Measurements from ENCODE around the gene ZNF474. TPM values are rescaled to one million over a fixed set of nuclear protein-coding genes. Genes with fewer than 3 reads are reported as not detected.

ZNF474 gene
- total RNA-seq = under 1 TPM; 0.33 to 0.48 (median 0.44) TPM

- intact Hi-C loops (cut with DNase I; ENCODE audit: low total_unique reads) = no loop called here
- Histone ChIP-seq H3K27ac (no peak within 1 kb of the TSS), H3K4me3 (no peak within 1 kb of the TSS), H3K27me3 (no peaks in the 10 kb centered on the region), H3K4me1 (no peaks in the 10 kb centered on the region), H3K9me3 (no peaks in the 10 kb centered on the region), H3K36me3 (no peaks in the 10 kb centered on the region)
- DNase-seq (ENCODE audit: low spot score in 2 of 2) = peak in 1 of 2 donors; percentile 64
- TF ChIP-seq CTCF (IDR thresholded peaks at IDR 0.05) = no peak
- TF ChIP-seq POLR2AphosphoS5 (IDR thresholded peaks at IDR 0.05) = no peak
- TF ChIP-seq POLR2A (IDR thresholded peaks at IDR 0.05) = no peak
Observed at GRCh38 chr5:122129306-122129705, at the start of gene ZNF474. Gene ZNF474, plus strand, starts transcription at chr5:122129546. Its CDS starts 22,445 bp downstream, at chr5:122151991.

- Histone ChIP-seq H3K4me3 (no peak overlapping the region), H3K27ac (no peak overlapping the region), H3K9me3 (no peaks in the 10 kb centered on the region), H3K36me3 (no peaks in the 10 kb centered on the region), H3K27me3 (no peaks in the 10 kb centered on the region), H3K4me1 (no peaks in the 10 kb centered on the region)
- no peak for TF ChIP-seq POLR2A (IDR thresholded peaks at IDR 0.05)
- no peak for TF ChIP-seq CTCF (IDR thresholded peaks at IDR 0.05)
- no peak for TF ChIP-seq POLR2AphosphoS5 (IDR thresholded peaks at IDR 0.05)
- no peak for DNase-seq (ENCODE audit: low spot score in 2 of 2)
- intact Hi-C loops (cut with DNase I; ENCODE audit: low total_unique reads) = no loop called here
Observed at GRCh38 chr5:122081541-122081940, 47.8 kb upstream of the ZNF474 start.

GRCh38 chr5:122083535-122083934, 45.8 kb upstream of the ZNF474 start:
- no peak for DNase-seq (ENCODE audit: low spot score in 2 of 2)
- no peaks in the 10 kb centered on the region for H3K4me1 ChIP-seq
- no peaks in the 10 kb centered on the region for H3K27me3 ChIP-seq
- no peak overlapping the region for H3K4me3 ChIP-seq
- no peaks in the 10 kb centered on the region for H3K36me3 ChIP-seq
- intact Hi-C loops (cut with DNase I; ENCODE audit: low total_unique reads) = no loop called here
- TF ChIP-seq POLR2A (IDR thresholded peaks at IDR 0.05) (no peak), CTCF (IDR thresholded peaks at IDR 0.05) (no peak), POLR2AphosphoS5 (IDR thresholded peaks at IDR 0.05) (no peak)
- no peaks in the 10 kb centered on the region for H3K9me3 ChIP-seq
- H3K27ac ChIP-seq = no peak overlapping the region

- TF ChIP-seq POLR2AphosphoS5 (IDR thresholded peaks at IDR 0.05) = no peak
- no peak for TF ChIP-seq CTCF (IDR thresholded peaks at IDR 0.05)
- no peak for TF ChIP-seq POLR2A (IDR thresholded peaks at IDR 0.05)
- H3K4me3 ChIP-seq = no peak overlapping the region
- intact Hi-C loops (cut with DNase I; ENCODE audit: low total_unique reads) = no loop called here
- no peaks in the 10 kb centered on the region for H3K27me3 ChIP-seq
- H3K4me1 ChIP-seq = no peaks in the 10 kb centered on the region
- no peaks in the 10 kb centered on the region for H3K9me3 ChIP-seq
- H3K27ac ChIP-seq = no peak overlapping the region
- no peak for DNase-seq (ENCODE audit: low spot score in 2 of 2)
- H3K36me3 ChIP-seq = no peaks in the 10 kb centered on the region
Observed at GRCh38 chr5:122085041-122085440, 44.3 kb upstream of the ZNF474 start.

- Histone ChIP-seq H3K36me3 (no peaks in the 10 kb centered on the region), H3K9me3 (no peaks in the 10 kb centered on the region), H3K4me3 (no peak overlapping the region), H3K27ac (no peak overlapping the region), H3K4me1 (no peaks in the 10 kb centered on the region), H3K27me3 (no peaks in the 10 kb centered on the region)
- DNase-seq (ENCODE audit: low spot score in 2 of 2) = no peak
- intact Hi-C loops (cut with DNase I; ENCODE audit: low total_unique reads) = no loop called here
- TF ChIP-seq CTCF (IDR thresholded peaks at IDR 0.05) = no peak
- no peak for TF ChIP-seq POLR2AphosphoS5 (IDR thresholded peaks at IDR 0.05)
- TF ChIP-seq POLR2A (IDR thresholded peaks at IDR 0.05) = no peak
Observed at GRCh38 chr5:122089096-122090013, 40.0 kb upstream of the ZNF474 start.
